ENCODE results near the gene NRBF2. TPM values are rescaled to one million over a fixed set of nuclear protein-coding genes. Genes with fewer than 3 reads are reported as not detected.
"Not testable (repeated sequence)": the region's sequence is repeated elsewhere in the genome, so short reads cannot be mapped to it uniquely, and the experiment has no call there.

Gene NRBF2
- total RNA-seq, 1 experiment from 2014 or later: 24.8 TPM

- TF ChIP-seq, protein P1, sequence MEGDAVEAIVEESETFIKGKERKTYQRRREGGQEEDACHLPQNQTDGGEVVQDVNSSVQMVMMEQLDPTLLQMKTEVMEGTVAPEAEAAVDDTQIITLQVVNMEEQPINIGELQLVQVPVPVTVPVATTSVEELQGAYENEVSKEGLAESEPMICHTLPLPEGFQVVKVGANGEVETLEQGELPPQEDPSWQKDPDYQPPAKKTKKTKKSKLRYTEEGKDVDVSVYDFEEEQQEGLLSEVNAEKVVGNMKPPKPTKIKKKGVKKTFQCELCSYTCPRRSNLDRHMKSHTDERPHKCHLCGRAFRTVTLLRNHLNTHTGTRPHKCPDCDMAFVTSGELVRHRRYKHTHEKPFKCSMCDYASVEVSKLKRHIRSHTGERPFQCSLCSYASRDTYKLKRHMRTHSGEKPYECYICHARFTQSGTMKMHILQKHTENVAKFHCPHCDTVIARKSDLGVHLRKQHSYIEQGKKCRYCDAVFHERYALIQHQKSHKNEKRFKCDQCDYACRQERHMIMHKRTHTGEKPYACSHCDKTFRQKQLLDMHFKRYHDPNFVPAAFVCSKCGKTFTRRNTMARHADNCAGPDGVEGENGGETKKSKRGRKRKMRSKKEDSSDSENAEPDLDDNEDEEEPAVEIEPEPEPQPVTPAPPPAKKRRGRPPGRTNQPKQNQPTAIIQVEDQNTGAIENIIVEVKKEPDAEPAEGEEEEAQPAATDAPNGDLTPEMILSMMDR (conservative IDR thresholded peaks at IDR 0.05; ENCODE audit: low read depth, low read length): no peak
- TF ChIP-seq EZH2 (IDR thresholded peaks at IDR 0.05; ENCODE audit: borderline replicate concordance, low read depth, low read length, poor library complexity, severe bottlenecking): no peak
- Histone ChIP-seq H3K27ac (ENCODE audit: low read depth, low read length, poor library complexity, severe bottlenecking) (peak overlapping the region; percentile 24), H3K36me3 (ENCODE audit: insufficient read depth, low read length, poor library complexity, severe bottlenecking) (no peaks in the 10 kb centered on the region), H3K27me3 (replicated peaks; ENCODE audit: insufficient read depth, low read depth, low read length, poor library complexity) (no peaks in the 10 kb centered on the region), H3K4me3 (ENCODE audit: low read depth, low read length, poor library complexity, severe bottlenecking) (no peak overlapping the region), H3K9me3 (ENCODE audit: low read depth, low read length, poor library complexity, severe bottlenecking) (no peaks in the 10 kb centered on the region), H3K4me1 (ENCODE audit: insufficient read depth, low read length, poor library complexity, severe bottlenecking) (peaks cover 23% of the 10 kb centered on the region)
- intact Hi-C loops (cut with micrococcal nuclease; ENCODE audit: unreplicated experiment): no loop called here
- ChIA-PET POLR2A (ENCODE audit: low non-redundant PET) (no interaction called here), CTCF (interaction anchor here (1.4 to 1.9 kb wide), 2 partner anchors 11 to 62 kb away, joined by 4 to 5 read pairs; no protein-coding TSS in a partner anchor)
- no TSS peak for BruUV-seq (replicated peaks)
- DNase-seq (ENCODE audit: low spot score): no peak
These were observed 13.4 kb downstream of the NRBF2 start for GRCh38 chr10:63146503-63146902.

GRCh38 chr10:63150745-63151144 is 17.6 kb downstream of the NRBF2 start:
- ChIA-PET CTCF (no interaction called here), POLR2A (ENCODE audit: low non-redundant PET) (no interaction called here)
- no peaks in the 10 kb centered on the region for H3K9me3 ChIP-seq (ENCODE audit: low read depth, low read length, poor library complexity, severe bottlenecking)
- H3K4me1 ChIP-seq (ENCODE audit: insufficient read depth, low read length, poor library complexity, severe bottlenecking): peaks cover 20% of the 10 kb centered on the region
- H3K27ac ChIP-seq (ENCODE audit: low read depth, low read length, poor library complexity, severe bottlenecking): no peak overlapping the region
- DNase-seq (ENCODE audit: low spot score): no peak
- intact Hi-C loops (cut with micrococcal nuclease; ENCODE audit: unreplicated experiment): loop anchor here (10.0 kb wide), 1 partner anchor 456 kb away; no protein-coding TSS in a partner anchor
- no peaks in the 10 kb centered on the region for H3K27me3 ChIP-seq (replicated peaks; ENCODE audit: insufficient read depth, low read depth, low read length, poor library complexity)
- no peak overlapping the region for H3K4me3 ChIP-seq (ENCODE audit: low read depth, low read length, poor library complexity, severe bottlenecking)
- H3K36me3 ChIP-seq (ENCODE audit: insufficient read depth, low read length, poor library complexity, severe bottlenecking): peaks cover 4% of the 10 kb centered on the region
- BruUV-seq (replicated peaks): no TSS peak
- TF ChIP-seq, protein P1 (conservative IDR thresholded peaks at IDR 0.05; ENCODE audit: low read depth, low read length): no peak
- no peak for TF ChIP-seq EZH2 (IDR thresholded peaks at IDR 0.05; ENCODE audit: borderline replicate concordance, low read depth, low read length, poor library complexity, severe bottlenecking)

- BruUV-seq (replicated peaks); DNase-seq (ENCODE audit: low spot score); H3K27me3 ChIP-seq (replicated peaks; ENCODE audit: insufficient read depth, low read depth, low read length, poor library complexity); CTCF ChIA-PET; H3K36me3 ChIP-seq (ENCODE audit: insufficient read depth, low read length, poor library complexity, severe bottlenecking); POLR2A ChIA-PET (ENCODE audit: low non-redundant PET); H3K4me3 ChIP-seq (ENCODE audit: low read depth, low read length, poor library complexity, severe bottlenecking); H3K9me3 ChIP-seq (ENCODE audit: low read depth, low read length, poor library complexity, severe bottlenecking); H3K27ac ChIP-seq (ENCODE audit: low read depth, low read length, poor library complexity, severe bottlenecking); H3K4me1 ChIP-seq (ENCODE audit: insufficient read depth, low read length, poor library complexity, severe bottlenecking): not testable (repeated sequence)
- intact Hi-C loops (cut with micrococcal nuclease; ENCODE audit: unreplicated experiment): loop anchor here (10.0 kb wide), 1 partner anchor 459 kb away; no protein-coding TSS in a partner anchor
These were observed 20.9 kb downstream of the NRBF2 start for GRCh38 chr10:63153868-63154545.
